ENCODE measurements around the gene GSDMA.

DNA sequence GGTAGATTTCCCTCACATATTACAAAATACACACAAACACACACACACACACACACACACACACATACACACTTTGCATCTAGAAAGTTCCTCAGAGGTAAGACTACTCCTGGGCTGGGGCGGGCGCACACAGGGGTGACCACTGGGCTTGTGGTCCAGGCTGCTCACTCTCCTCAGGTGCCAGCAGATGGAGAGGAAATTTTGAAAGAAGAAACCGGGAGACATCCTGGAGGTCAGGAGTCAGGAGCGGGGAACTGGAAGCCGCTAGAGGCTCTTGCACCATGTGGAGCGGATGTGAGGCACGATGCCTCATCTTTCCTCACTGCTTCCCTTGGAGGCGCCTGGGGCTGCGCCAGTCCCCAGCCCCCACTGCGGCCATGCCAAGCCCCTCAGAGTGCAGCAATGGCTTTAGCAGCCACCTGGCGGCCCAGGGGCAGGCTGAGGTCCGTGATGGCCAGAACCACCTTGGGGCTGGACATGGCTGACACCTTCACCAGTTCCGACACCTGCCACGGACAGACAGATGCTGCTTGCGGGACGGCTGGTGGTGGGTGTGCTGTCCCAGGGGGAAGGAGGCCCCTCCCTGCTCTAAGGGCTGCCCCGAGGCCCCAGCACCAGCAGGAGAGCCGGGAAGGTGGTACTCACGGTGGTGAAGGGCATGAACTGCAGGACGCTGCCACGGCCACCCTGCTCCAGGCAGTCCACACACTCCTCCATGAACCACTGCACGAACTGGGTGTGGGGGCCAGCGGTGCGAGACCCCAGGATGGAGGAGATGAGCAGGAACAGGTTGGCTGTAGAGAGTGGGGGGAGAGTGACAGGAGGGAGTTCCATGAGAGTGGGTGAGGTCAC lies 56.6 kb downstream of the GSDMA start:
- TF ChIP-seq, protein P1, sequence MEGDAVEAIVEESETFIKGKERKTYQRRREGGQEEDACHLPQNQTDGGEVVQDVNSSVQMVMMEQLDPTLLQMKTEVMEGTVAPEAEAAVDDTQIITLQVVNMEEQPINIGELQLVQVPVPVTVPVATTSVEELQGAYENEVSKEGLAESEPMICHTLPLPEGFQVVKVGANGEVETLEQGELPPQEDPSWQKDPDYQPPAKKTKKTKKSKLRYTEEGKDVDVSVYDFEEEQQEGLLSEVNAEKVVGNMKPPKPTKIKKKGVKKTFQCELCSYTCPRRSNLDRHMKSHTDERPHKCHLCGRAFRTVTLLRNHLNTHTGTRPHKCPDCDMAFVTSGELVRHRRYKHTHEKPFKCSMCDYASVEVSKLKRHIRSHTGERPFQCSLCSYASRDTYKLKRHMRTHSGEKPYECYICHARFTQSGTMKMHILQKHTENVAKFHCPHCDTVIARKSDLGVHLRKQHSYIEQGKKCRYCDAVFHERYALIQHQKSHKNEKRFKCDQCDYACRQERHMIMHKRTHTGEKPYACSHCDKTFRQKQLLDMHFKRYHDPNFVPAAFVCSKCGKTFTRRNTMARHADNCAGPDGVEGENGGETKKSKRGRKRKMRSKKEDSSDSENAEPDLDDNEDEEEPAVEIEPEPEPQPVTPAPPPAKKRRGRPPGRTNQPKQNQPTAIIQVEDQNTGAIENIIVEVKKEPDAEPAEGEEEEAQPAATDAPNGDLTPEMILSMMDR (IDR thresholded peaks at IDR 0.05): no peak
- TF ChIP-seq POLR2A (IDR thresholded peaks at IDR 0.05): no peak
